Astrocyte (in vitro differentiated cells and primary cell): ENCODE results near the gene PRSS33.

Source experiments
- EZH2 ChIP-seq: IDR thresholded peaks from 2 replicates; pipeline ENCODE4 v1.6.1; 2012; ENCODE audit warnings: mild to moderate bottlenecking, low read length, inconsistent platforms; ENCODE audit not compliant: insufficient read depth
- TF ChIP-seq, protein P1 (sequence below): IDR thresholded peaks from 2 replicates; pipeline ENCODE4 v1.5.1; 2011; ENCODE audit warnings: low read depth, mild to moderate bottlenecking, inconsistent platforms, low read length, moderate library complexity; ENCODE audit not compliant: insufficient read depth

DNA sequence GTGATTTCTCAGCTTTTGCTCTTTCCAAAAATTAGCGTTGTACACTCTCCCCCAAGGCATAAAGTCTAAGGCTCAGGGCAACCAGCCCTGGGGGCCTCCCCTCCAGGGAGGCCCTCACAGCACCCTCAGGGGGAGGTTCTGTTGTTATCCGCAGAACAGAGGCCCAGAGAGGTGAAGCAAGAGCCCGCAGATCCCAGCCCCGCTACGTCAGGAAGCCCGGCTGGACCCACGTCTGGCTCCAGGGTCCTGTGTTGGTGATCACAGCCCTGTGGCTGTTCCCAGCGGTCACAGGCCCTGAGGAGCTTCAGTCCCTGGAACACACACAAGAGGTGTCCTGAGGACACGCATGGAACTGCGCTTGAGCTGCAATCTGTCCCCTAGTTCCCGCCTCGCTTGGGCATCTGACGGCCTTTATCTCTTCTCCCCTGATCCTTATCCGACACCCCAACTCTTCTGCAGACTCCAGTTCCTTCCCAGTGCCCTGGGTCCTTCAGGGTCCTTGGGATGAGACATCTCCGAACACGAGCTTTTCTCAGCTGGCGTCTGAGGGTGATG lies 41.6 kb upstream of the PRSS33 start:
- TF ChIP-seq, protein P1, sequence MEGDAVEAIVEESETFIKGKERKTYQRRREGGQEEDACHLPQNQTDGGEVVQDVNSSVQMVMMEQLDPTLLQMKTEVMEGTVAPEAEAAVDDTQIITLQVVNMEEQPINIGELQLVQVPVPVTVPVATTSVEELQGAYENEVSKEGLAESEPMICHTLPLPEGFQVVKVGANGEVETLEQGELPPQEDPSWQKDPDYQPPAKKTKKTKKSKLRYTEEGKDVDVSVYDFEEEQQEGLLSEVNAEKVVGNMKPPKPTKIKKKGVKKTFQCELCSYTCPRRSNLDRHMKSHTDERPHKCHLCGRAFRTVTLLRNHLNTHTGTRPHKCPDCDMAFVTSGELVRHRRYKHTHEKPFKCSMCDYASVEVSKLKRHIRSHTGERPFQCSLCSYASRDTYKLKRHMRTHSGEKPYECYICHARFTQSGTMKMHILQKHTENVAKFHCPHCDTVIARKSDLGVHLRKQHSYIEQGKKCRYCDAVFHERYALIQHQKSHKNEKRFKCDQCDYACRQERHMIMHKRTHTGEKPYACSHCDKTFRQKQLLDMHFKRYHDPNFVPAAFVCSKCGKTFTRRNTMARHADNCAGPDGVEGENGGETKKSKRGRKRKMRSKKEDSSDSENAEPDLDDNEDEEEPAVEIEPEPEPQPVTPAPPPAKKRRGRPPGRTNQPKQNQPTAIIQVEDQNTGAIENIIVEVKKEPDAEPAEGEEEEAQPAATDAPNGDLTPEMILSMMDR = no peak
- no peak for TF ChIP-seq EZH2
